ENCODE data around the gene ATP6V0C. TPM values are rescaled to one million over a fixed set of nuclear protein-coding genes. Genes with fewer than 3 reads are reported as not detected.

Gene ATP6V0C
- total and polyA plus RNA-seq, 2 of the 13 experiments (the other 11 are each of a cell fraction or from before 2014, with no cell fraction given), result 10.4 to 20.1 TPM

DNA sequence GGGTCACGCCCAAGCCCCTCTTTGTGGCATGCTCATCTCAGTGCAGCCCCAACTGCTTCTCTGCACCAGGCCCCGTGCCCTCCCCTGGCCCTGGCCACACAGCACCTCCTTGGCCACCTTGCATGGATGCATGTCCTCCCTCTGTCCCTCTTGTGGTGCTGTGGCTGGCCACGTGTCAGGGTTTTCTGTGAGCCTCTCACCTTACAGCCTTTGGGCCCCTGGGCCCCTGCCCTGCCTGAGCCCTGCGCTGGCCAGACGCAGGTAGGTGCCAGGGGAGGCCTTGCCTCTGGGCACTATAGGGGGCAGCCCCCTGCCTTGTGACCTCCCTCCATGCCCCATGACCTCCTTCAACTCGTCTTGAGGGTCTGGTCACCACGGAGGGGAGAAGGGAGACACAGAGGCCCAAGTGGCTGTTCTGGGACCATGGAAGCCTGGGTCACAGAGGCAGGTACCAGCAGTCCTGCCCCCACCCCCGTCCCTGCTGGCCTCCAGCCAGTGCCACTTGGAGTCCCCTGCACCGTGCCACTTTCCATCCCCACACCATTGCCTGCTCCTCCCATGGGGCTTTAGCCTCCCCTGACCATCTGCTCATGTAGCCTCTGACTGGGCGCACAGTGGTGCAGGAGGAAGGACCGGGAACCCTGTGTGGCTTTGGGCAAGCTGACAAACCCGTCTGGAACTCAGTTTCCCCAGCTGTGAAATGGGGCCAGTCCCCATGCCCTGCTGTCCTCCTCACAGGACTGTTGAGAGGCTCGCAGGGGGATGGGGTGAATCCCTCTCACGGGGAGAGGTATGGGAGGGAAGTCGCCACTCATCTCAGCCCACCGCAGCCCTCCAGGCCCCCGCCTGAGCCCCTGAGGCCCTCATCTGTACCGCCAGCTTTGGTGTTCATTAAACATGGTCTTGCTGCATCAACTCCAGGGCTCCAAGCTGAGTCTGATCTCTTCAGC is 11.5 kb upstream of the ATP6V0C start:
- H4K20me1 ChIP-seq (ENCODE audit: insufficient read depth, low read length), result no peaks in the 10 kb centered on the region
- H3K36me3 ChIP-seq (replicated peaks in 1 of 2; ENCODE audit: control insufficient read depth in 1 of 2, insufficient read depth in 2 of 2, low read length in 2 of 2), result peaks cover 7 to 16% of the 10 kb centered on the region in 2 experiments; a peak in 3 of 5 replicates
- WGBS (ENCODE audit: low lambda C conversion rate), result 86% methylated on average over 9 of the region's 18 CpGs
- ChIA-PET POLR2A (interaction anchor here (0.9 to 1.4 kb wide), 6 partner anchors 11 to 251 kb away, joined by 4 to 7 read pairs (median 6); partner anchors contain the start of genes AMDHD2, ECI1, TBC1D24 and TEDC2), CTCF (ENCODE audit: low intra/inter-chr PET ratio, low total read pairs) (interaction anchor here (0.8 to 2.2 kb wide), 5 partner anchors 28 to 161 kb away, joined by 3 to 28 read pairs (median 8); partner anchors contain the start of genes ABCA3, CCNF and TBC1D24)
- intact Hi-C loops (cut with micrococcal nuclease; ENCODE audit: unreplicated experiment) (loop anchor here (1.0 to 10.0 kb wide), 2 partner anchors 72 to 157 kb away; partner anchors contain the start of gene ABCA3), in situ Hi-C loops (cut with HindIII; ENCODE audit: extremely low pct_ligation_motif_present, low pct_unique_long_range_greater_than_20kb) (loop anchor here (5.0 kb wide), 1 partner anchor 75 kb away; the partner anchor contains the start of gene CCNF)
- H3K4me2 ChIP-seq (ENCODE audit: low read depth, low read length), result no peak overlapping the region
- DNase-seq (ENCODE audit: low spot score), result no peak
- H3K79me2 ChIP-seq (ENCODE audit: insufficient read depth, low read length), result no peaks in the 10 kb centered on the region
- no TSS peak for BruUV-seq (replicated peaks)
- H3K9me3 ChIP-seq (ENCODE audit: low read length), result no peaks in the 10 kb centered on the region
- no peak overlapping the region for H3K9ac ChIP-seq (ENCODE audit: insufficient read depth, low read depth, low read length)
- H2AFZ ChIP-seq (ENCODE audit: low read length), result no peak overlapping the region
- H3K27me3 ChIP-seq (ENCODE audit: control insufficient read depth in 1 of 2, insufficient read depth in 2 of 2, low read length in 2 of 2), result no peaks in the 10 kb centered on the region
- no peak for FAIRE-seq
- H3K4me3 ChIP-seq (replicated peaks in 1 of 3; ENCODE audit: insufficient read depth in 1 of 3, low read depth in 2 of 3, low read length in 3 of 3), result no peak overlapping the region
- ATAC-seq, result no peak; the same call in 1 of the 3 replicates
- no peak overlapping the region for H3K27ac ChIP-seq (ENCODE audit: extremely low read length, insufficient read depth, low read length)
- peaks cover 22% of the 10 kb centered on the region for H3K4me1 ChIP-seq (ENCODE audit: insufficient read depth, low read length)
- TF ChIP-seq SOX13 (IDR thresholded peaks at IDR 0.05), result no peak
- TF ChIP-seq SOX13 (CRISPR knock-in tag; conservative IDR thresholded peaks at IDR 0.05 in 1 of 2, IDR thresholded peaks at IDR 0.05 in 1 of 2), result no peak
- TF ChIP-seq NFATC3 (CRISPR knock-in tag; IDR thresholded peaks at IDR 0.05), result no peak
- peak; percentile 54 for TF ChIP-seq ZNF629 (CRISPR knock-in tag; conservative IDR thresholded peaks at IDR 0.05)
- TF ChIP-seq GFI1 (CRISPR knock-in tag; IDR thresholded peaks at IDR 0.05; ENCODE audit: borderline replicate concordance), result no peak
- TF ChIP-seq ZNF160 (CRISPR knock-in tag; IDR thresholded peaks at IDR 0.05), result no peak
- TF ChIP-seq ZNF768 (CRISPR knock-in tag; IDR thresholded peaks at IDR 0.05), result no peak
- TF ChIP-seq, protein P1, sequence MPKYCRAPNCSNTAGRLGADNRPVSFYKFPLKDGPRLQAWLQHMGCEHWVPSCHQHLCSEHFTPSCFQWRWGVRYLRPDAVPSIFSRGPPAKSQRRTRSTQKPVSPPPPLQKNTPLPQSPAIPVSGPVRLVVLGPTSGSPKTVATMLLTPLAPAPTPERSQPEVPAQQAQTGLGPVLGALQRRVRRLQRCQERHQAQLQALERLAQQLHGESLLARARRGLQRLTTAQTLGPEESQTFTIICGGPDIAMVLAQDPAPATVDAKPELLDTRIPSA (CRISPR knock-in tag; IDR thresholded peaks at IDR 0.05; ENCODE audit: borderline replicate concordance), result no peak
- TF ChIP-seq, protein P2, sequence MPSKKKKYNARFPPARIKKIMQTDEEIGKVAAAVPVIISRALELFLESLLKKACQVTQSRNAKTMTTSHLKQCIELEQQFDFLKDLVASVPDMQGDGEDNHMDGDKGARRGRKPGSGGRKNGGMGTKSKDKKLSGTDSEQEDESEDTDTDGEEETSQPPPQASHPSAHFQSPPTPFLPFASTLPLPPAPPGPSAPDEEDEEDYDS (CRISPR knock-in tag; IDR thresholded peaks at IDR 0.05), result no peak
- no peak for TF ChIP-seq FOXP1 (IDR thresholded peaks at IDR 0.05)
- no peak for TF ChIP-seq FOXP1 (CRISPR knock-in tag; IDR thresholded peaks at IDR 0.05)
- TF ChIP-seq ZNF180 (CRISPR knock-in tag; IDR thresholded peaks at IDR 0.05; ENCODE audit: borderline replicate concordance, low read depth), result no peak
- TF ChIP-seq CREM (IDR thresholded peaks at IDR 0.05), result no peak
- no peak for TF ChIP-seq CREM (CRISPR knock-in tag; IDR thresholded peaks at IDR 0.05)
- TF ChIP-seq POLR2G (IDR thresholded peaks at IDR 0.05; ENCODE audit: low read depth, low read length), result no peak
- TF ChIP-seq ZNF234 (CRISPR knock-in tag; conservative IDR thresholded peaks at IDR 0.05), result no peak
- TF ChIP-seq ZBTB21 (CRISPR knock-in tag; IDR thresholded peaks at IDR 0.05), result no peak
- TF ChIP-seq MBNL3 (CRISPR knock-in tag; conservative IDR thresholded peaks at IDR 0.05), result no peak
- no peak for TF ChIP-seq PHF8 (CRISPR knock-in tag; IDR thresholded peaks at IDR 0.05)
- TF ChIP-seq FOXM1 (CRISPR knock-in tag; IDR thresholded peaks at IDR 0.05), result no peak
- TF ChIP-seq PAF1 (CRISPR knock-in tag; IDR thresholded peaks at IDR 0.05), result no peak
- TF ChIP-seq EEA1 (CRISPR knock-in tag; IDR thresholded peaks at IDR 0.05; ENCODE audit: borderline replicate concordance), result no peak
- no peak for TF ChIP-seq ZNF253 (CRISPR knock-in tag; IDR thresholded peaks at IDR 0.05; ENCODE audit: borderline replicate concordance)
- TF ChIP-seq HNRNPL (IDR thresholded peaks at IDR 0.05; ENCODE audit: low read depth, low read length), result 0 out of 2 replicates have a peak, but pooled peaks have one; percentile 13
